Activated naive CD4-positive, alpha-beta T cell treated with anti-CD3 and anti-CD28 coated beads, Interleukin-2, amount 50 U/mL, for 24 hours (primary cell): ENCODE data around the gene PSMD8.
"Not testable (repeated sequence)": the region's sequence is repeated elsewhere in the genome, so short reads cannot be mapped to it uniquely, and the experiment has no call there.

Experiments used
- H3K27ac Mint-ChIP-seq: one replicate; pipeline ENCODE4 v1.8.0; 2021; ENCODE audit warnings: mild to moderate bottlenecking, mixed read lengths
- H3K27me3 Mint-ChIP-seq: one replicate; pipeline ENCODE4 v1.8.0; 2021; ENCODE audit warnings: mixed read lengths
- H3K36me3 Mint-ChIP-seq: one replicate; pipeline ENCODE4 v1.8.0; 2021; ENCODE audit warnings: mixed read lengths
- H3K4me1 Mint-ChIP-seq: one replicate; pipeline ENCODE4 v1.8.0; 2021; ENCODE audit warnings: mixed read lengths
- H3K4me3 Mint-ChIP-seq: one replicate; pipeline ENCODE4 v1.8.0; 2021; ENCODE audit warnings: mild to moderate bottlenecking, mixed read lengths
- H3K9me3 Mint-ChIP-seq: one replicate; pipeline ENCODE4 v1.8.0; 2021; ENCODE audit warnings: mixed read lengths

Gene PSMD8

DNA sequence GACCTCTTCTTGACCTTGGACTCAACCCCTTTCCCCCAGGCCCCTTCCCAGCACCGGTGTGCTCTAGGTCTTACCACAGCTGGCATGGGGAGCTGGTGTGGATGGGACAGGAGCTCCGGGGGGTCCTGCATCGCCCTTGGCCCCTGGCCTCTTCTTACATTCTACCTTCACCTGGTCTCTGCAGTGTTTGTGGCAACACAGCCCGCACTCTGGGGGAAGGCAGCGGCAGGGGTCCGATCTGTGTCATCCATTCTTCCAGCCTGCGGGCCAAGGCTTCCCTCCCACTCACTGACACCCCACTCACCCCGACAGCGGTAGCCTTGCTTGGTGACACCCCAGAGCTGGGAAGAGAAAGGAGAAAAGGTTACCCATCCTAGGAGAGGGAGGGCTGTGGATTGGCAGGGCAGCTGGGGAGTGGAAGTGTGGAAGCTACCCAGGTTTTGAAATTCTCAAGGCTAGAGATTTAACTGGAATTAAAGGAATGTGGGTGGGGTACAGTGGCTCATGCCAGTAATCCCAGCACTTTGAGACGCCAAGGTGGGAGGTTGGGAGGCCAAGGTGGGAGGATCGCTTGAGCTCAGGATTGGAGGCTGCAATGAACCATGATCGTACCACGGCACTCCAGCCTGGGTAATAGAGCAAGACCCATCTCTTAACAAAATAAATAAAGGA is 36.8 kb downstream of the PSMD8 start:
- Mint-ChIP-seq H3K36me3 (no peaks in the 10 kb centered on the region), H3K9me3 (no peaks in the 10 kb centered on the region), H3K4me3 (no peak overlapping the region), H3K4me1 (no peaks in the 10 kb centered on the region), H3K27me3 (no peaks in the 10 kb centered on the region), H3K27ac (no peak overlapping the region)

DNA sequence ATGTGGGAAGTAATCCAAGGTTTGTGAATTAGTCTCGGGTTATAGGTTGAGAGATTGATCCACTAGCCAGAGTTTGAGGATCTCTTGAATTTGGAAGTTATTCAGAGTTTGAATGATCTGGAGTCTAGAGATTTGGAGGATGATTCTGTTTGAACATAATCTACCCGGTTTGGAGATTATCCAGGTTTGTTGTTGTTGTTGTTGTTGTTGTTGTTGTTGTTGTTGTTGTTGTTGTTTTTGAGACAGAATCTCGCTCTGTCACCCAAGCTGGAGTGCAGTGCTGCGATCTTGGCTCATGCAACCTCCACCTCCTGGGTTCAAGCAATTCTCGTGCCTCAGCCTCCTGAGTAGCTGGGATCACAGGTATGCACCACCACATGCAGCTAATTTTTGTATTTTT is 37.5 kb downstream of the PSMD8 start:
- not testable (repeated sequence) for H3K9me3 Mint-ChIP-seq, H3K27me3 Mint-ChIP-seq, H3K4me3 Mint-ChIP-seq, H3K4me1 Mint-ChIP-seq, H3K27ac Mint-ChIP-seq, H3K36me3 Mint-ChIP-seq

DNA sequence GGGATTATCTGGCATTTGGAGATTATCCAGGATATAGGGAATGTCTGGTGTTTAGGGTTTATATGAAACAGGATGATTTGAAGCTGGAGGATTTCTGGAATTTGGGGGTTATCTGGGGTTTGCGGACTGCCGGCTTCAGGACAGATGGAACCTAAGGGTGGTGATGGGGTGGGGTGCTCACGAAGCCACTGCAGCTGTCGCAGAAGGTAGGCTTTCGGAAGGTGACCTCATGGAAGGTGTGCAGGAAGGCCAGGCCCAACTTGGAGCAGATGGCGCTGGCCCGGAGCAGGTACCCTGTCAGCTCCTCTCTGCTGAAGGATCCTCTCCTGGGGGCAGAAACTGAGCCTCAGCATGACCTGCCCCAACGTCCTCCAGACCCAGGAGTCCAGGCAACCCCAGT is 38.1 kb downstream of the PSMD8 start:
- no peaks in the 10 kb centered on the region for H3K27me3 Mint-ChIP-seq
- H3K27ac Mint-ChIP-seq = no peak overlapping the region
- no peaks in the 10 kb centered on the region for H3K36me3 Mint-ChIP-seq
- H3K4me3 Mint-ChIP-seq = no peak overlapping the region
- no peaks in the 10 kb centered on the region for H3K9me3 Mint-ChIP-seq
- peaks cover 6% of the 10 kb centered on the region for H3K4me1 Mint-ChIP-seq

DNA sequence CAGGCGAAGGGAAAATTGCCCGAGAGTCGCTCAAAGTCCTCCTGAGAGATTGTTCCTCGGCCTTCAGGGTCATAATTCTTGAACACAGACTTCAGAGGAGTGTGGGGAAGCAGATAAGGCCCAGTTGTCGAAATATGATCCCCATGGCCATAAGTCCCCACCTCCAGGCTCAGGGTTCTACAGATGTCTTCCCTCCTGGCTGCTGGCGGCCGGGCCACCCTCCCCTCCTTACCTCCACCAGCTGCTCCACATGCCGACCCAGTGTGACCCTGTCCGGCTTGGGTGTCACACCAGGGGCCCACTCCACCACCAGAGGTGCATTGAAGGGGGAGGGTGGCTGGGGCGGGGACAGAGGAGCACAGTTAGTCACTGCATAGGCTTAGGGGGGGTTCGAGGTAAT is 38.6 kb downstream of the PSMD8 start:
- Mint-ChIP-seq H3K4me1 (peaks cover 11% of the 10 kb centered on the region), H3K4me3 (no peak overlapping the region), H3K9me3 (no peaks in the 10 kb centered on the region), H3K27me3 (no peaks in the 10 kb centered on the region), H3K36me3 (no peaks in the 10 kb centered on the region), H3K27ac (no peak overlapping the region)

DNA sequence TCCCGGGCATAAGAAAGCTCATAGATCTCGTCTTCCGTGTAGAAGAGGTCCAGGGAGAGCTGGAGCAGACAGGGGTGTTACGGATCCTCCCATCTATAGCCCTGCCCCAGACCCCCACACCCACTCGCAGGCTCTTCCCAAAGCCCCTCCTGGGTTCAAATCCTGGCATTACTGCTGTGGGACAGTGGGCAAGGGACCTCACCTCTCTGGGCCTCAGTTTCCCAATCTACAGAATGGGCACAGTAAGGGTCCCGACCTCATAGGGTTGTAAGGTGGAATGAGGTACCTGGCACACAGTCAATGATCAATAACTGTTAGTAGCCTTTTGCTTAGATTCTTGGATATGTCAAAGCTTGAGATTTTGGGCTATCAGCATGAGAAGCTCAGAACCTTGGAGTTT is 39.0 kb downstream of the PSMD8 start:
- Mint-ChIP-seq H3K4me3 (no peak overlapping the region), H3K27ac (no peak overlapping the region), H3K4me1 (peaks cover 14% of the 10 kb centered on the region), H3K36me3 (no peaks in the 10 kb centered on the region), H3K27me3 (no peaks in the 10 kb centered on the region), H3K9me3 (no peaks in the 10 kb centered on the region)

DNA sequence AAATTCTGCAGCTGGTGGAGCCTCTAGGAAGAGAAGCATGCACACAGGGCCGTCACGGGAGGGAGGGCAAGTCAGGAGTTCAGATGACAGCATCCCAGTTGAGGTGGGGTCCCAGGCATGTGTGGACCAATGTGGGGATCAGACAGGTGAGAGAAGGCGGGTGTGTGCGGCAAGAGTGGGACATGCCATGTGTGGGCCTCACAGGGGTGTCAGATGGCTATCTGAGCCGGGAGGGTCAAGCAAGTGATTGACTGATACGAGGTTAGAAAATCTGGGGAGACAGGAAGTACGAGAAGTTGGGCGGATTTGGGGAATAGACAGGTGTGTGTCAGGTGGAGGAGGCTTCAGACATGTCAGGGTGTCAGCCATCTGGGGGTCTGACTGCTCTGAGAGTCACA is 42.8 kb downstream of the PSMD8 start:
- Mint-ChIP-seq H3K36me3 (no peaks in the 10 kb centered on the region), H3K27ac (peak overlapping the region; percentile 53), H3K27me3 (no peaks in the 10 kb centered on the region), H3K9me3 (no peaks in the 10 kb centered on the region), H3K4me1 (peaks cover 21% of the 10 kb centered on the region), H3K4me3 (peak overlapping the region; percentile 85)

DNA sequence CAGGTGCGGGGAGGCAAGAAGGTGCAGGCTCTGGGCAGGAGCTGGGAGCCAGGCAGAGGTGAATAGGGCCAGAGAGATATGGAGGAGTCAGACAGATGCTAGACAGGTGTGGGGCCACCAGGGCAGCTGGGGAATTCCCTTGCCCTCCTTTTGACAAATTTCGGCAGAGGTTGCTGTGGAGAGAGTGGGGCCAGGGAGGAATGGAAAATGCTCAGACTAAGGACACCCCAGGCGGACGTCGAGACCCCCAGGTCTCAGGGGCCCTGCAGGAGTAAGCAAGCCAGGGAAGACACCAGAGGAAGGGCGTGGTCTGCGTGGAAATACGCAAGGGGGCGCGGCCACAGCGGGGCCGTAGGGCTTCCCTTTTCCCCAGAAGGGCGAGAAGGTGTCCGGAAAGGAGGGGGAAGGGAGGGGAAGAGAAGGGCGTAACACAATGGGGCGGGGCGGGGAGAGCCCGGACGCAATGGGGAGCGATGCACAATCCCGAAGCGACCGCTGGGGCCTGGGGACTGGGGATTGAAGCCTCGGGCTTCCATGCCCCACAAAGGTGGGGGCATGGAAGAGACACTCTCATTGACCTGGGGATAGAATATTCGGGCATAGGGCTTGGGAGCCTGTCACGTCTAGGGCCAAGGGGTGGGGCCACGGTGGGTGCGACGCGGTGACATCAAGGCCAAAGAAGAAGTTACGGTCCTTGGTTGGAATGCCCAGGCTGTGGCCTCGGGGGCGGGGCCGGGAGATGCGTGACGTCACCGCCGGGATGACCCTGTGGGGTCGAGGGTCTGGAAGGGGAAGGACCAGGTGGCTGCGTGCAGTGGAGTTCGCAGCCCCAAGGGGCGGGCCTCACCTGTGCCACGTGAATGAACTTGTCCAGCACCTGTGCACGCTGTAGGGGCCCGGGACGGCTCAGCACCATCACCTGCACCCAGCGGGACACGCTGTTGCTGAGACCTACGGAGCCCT is 43.5 kb downstream of the PSMD8 start:
- Mint-ChIP-seq H3K36me3 (no peaks in the 10 kb centered on the region), H3K4me1 (peaks cover 21% of the 10 kb centered on the region), H3K4me3 (peak overlapping the region; percentile 85), H3K27me3 (no peaks in the 10 kb centered on the region), H3K27ac (peak overlapping the region; percentile 53), H3K9me3 (no peaks in the 10 kb centered on the region)

DNA sequence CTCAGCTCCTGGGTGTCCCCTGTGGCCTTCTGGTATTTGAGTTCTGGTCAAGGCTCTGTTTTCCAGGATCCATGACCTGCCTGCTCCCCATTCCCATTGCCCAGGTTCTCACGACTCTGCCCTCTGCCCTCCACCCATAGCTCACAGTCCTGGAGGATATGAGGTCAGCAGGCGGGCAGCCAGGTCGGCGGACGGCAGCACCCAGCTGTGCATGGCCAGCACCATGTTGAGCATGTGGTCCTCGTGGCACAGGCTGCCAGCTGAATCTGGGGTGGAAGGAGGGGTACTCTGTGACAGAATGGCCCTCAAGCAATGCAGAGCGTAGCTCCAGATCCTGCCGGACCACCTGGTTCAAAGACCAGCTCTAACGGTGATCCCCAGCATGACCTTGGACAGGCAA is 46.6 kb downstream of the PSMD8 start:
- Mint-ChIP-seq H3K36me3 (no peaks in the 10 kb centered on the region), H3K27ac (no peak overlapping the region), H3K9me3 (no peaks in the 10 kb centered on the region), H3K4me1 (peaks cover 24% of the 10 kb centered on the region), H3K27me3 (no peaks in the 10 kb centered on the region), H3K4me3 (no peak overlapping the region)

DNA sequence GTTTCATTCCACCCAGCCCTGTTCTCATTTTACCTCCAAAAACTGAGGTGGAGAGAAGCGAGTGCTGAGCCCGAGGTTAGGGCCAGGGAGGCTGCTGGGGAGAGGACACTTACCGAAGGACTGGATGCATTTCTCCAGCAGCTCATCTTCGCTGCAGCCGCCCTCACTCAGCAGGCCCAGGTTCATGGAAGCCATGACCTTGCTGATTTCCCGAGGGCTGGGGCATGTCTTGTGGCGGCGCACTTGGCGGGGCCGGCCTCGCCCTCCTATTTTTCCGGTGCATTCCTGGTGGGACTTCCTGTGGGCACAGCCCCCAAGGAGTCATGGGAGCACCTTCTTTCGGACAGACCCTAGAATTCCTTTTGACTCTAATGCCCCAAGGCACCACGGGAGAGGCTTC is 47.5 kb downstream of the PSMD8 start:
- H3K36me3 Mint-ChIP-seq = no peaks in the 10 kb centered on the region
- peaks cover 2% of the 10 kb centered on the region for H3K27me3 Mint-ChIP-seq
- peaks cover 31% of the 10 kb centered on the region for H3K4me1 Mint-ChIP-seq
- H3K9me3 Mint-ChIP-seq = no peaks in the 10 kb centered on the region
- H3K27ac Mint-ChIP-seq = no peak overlapping the region
- no peak overlapping the region for H3K4me3 Mint-ChIP-seq

DNA sequence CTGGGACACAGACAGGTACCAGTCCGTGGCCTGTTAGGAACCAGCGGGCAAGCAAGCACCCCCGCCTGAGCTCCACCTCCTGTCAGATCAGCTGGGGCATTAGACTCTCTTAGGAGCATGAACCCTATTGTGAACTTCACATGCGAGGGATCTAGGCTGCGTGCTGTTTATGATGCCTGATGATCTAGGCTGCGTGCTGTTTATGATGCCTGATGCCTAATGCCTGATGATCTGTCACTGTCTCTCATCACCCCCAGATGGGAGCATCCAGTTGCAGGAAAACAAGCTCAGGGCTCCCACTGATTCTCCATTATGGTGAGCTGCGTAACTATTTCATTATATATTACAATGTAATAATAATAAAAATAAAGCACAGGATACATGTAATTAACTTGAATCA is 48.1 kb downstream of the PSMD8 start:
- Mint-ChIP-seq H3K27me3 (peaks cover 2% of the 10 kb centered on the region), H3K27ac (no peak overlapping the region), H3K4me3 (no peak overlapping the region), H3K4me1 (peaks cover 26% of the 10 kb centered on the region), H3K36me3 (no peaks in the 10 kb centered on the region), H3K9me3 (no peaks in the 10 kb centered on the region)

DNA sequence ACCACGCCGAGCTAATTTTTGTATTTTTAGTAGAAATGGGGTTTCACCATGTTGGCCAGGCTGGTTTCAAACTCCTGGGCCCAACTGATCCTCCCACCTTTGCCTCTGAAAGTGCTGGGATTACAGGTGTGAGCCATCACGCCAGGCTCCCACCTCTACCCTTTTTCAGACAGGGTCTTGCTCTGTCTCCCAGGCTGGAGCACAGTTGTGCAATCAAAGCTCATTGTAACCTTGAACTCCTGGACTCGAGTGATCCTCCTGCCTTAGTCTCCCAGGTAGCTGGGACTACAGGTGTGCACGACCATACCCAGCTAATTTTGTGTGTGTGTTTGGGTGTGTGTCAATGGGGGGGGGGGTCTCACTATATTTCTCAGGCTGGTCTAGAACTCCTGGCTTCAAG is 49.9 kb downstream of the PSMD8 start:
- Mint-ChIP-seq H3K27ac (no peak overlapping the region), H3K36me3 (no peaks in the 10 kb centered on the region), H3K27me3 (peaks cover 2% of the 10 kb centered on the region), H3K4me1 (peaks cover 21% of the 10 kb centered on the region), H3K9me3 (no peaks in the 10 kb centered on the region), H3K4me3 (no peak overlapping the region)

DNA sequence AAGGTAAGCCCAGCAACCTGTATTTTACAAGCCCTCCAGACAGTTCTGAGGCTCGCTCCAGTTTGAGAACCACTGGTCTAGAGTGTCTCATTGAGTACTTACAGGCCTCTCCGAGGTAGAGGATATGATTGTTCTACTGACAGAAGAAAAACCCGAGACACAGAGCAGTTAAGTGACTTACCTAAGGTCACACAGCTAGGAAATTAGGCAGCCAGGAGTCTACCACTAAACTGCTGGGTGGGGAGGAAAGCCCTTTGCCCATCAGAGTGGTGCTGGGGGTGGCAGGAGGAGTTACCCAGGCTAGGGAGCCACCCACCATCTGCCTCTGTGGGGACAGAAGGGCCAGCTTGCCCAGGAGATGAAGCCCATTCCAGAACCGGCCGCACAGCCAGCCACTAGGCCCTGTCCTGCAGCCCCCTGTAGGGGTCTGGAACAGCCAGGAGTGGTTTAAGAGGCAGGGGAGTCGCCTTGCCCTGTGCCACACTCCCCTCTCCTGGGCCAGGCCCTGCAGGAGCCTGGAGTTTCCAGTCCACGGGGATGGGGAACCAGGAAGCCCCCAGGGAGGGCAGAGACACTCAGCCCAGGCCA is 50.9 kb downstream of the PSMD8 start:
- Mint-ChIP-seq H3K4me1 (peaks cover 25% of the 10 kb centered on the region), H3K4me3 (peak overlapping the region; percentile 54), H3K9me3 (no peaks in the 10 kb centered on the region), H3K27me3 (peaks cover 2% of the 10 kb centered on the region), H3K36me3 (no peaks in the 10 kb centered on the region), H3K27ac (no peak overlapping the region)

DNA sequence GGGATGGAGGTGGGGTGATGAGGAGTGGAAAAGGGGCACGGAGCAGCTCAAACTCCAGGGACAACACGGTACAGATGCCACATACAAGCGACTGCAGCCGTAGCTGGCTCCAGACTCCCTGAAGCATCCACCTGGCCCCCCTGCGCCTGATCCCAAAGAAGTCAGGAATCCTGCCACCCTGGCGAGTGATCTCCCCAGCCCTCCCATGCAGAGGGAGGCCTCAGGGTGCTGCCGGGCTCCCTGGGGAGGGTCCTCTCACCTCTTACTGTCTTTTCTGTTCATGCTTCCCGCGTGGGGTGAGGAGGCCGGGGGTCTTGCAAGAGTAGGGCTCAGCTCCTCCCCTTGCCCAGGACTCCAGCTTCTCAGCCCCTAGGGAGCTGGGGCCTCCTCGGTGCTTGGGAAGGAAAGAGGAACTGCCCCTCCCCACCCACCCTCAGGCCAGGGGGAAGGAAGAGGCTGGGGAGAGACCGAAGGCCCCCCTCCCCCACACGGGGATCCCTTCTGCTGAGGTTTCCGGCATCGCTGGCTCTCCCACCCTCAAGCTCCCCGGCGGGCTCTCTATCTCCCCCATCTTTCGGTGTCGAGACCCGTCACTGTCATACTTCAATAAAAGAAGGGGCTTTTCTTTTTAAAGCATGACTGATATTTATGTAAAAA is 51.6 kb downstream of the PSMD8 start, which contains the start of gene RASGRP4:
Gene RASGRP4, minus strand, starts transcription at position 410 of the 657 bp plus-strand sequence. Its CDS starts 128 bp downstream, at position 282.
- peaks cover 25% of the 10 kb centered on the region for H3K4me1 Mint-ChIP-seq

DNA sequence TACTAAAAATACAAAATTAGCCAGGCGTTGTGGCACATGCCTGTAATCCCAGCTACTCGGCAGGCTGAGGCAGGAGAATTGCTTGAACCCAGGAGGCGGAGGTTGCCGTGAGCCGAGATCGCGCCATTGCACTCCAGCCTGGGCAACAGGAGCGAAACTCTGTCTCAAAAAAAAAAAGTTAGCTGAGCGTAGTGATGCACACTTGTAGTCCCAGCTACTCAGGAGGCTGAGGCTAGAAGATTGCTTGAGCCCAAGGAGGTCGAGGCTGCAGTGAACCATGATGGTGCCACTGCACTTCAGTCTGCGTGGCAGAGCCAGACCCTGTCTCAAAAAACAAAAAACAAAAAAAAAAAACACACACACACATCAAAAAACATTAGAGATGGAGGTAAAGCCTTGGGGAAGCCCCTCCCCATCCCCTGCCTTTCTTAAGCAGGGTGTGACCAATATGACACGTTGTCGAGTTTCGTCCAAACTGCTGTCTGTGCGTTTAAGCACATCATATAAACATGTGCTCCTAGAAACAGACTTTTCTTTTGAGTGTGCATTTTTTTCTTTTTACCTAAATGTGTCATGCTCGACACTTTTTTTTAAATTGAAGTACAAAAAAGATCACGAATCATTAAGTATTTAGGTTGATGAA is 52.8 kb downstream of the PSMD8 start:
- H3K9me3 Mint-ChIP-seq, H3K4me3 Mint-ChIP-seq, H3K27me3 Mint-ChIP-seq, H3K36me3 Mint-ChIP-seq: not testable (repeated sequence)
- H3K27ac Mint-ChIP-seq = peak overlapping the region; percentile 87
- H3K4me1 Mint-ChIP-seq = peaks cover 25% of the 10 kb centered on the region

More for the DNA sequence above, 51.6 kb downstream of the PSMD8 start, which contains the start of gene RASGRP4:
- Mint-ChIP-seq H3K9me3 (no peaks in the 10 kb centered on the region), H3K36me3 (no peaks in the 10 kb centered on the region), H3K27ac (peak within 1 kb of the TSS; percentile 55), H3K27me3 (peaks cover 2% of the 10 kb centered on the region), H3K4me3 (peak within 1 kb of the TSS; percentile 54)
